GM12892 (cell line): ENCODE measurements around the gene TSC22D1.

Experiments
- DNase-seq: peaks from one replicate; pipeline ENCODE4 v3.0.0; 2011; ENCODE audit not compliant: insufficient read length
- FAIRE-seq: peaks from 2 replicates; lab custom pipeline; 2011; peaks lifted over from hg19 to GRCh38; lab: Jason Lieb, UNC
- POLR2A ChIP-seq: IDR thresholded peaks from 2 replicates; pipeline ENCODE4 v1.6.1; 2011; ENCODE audit warnings: low read depth, low read length, control low read depth
- POLR2AphosphoS5 ChIP-seq: IDR thresholded peaks from 2 replicates; pipeline ENCODE4 v1.6.1; 2011; ENCODE audit warnings: low read depth, low read length, control low read depth
- TAF1 ChIP-seq: IDR thresholded peaks from 2 replicates; pipeline ENCODE4 v1.6.1; 2011; ENCODE audit warnings: low read depth, mild to moderate bottlenecking, control low read depth, low read length, borderline replicate concordance

Gene TSC22D1

GRCh38 chr13:44448373-44448772 is 127.8 kb downstream of the TSC22D1 start:
- DNase-seq = no peak
- no peak for FAIRE-seq
- no peak for TF ChIP-seq TAF1
- no peak for TF ChIP-seq POLR2AphosphoS5
- TF ChIP-seq POLR2A = no peak

- FAIRE-seq (no peak), DNase-seq (no peak)
- no peak for TF ChIP-seq POLR2A
- TF ChIP-seq TAF1 = no peak
- TF ChIP-seq POLR2AphosphoS5 = no peak
Observed at GRCh38 chr13:44447783-44448321, 128.3 kb downstream of the TSC22D1 start.

GRCh38 chr13:44440046-44440608 is 136.0 kb downstream of the TSC22D1 start:
- FAIRE-seq = no peak
- TF ChIP-seq POLR2A (no peak), TAF1 (no peak), POLR2AphosphoS5 (no peak)
- no peak for DNase-seq

GRCh38 chr13:44439452-44440024 is 136.6 kb downstream of the TSC22D1 start:
- no peak for DNase-seq
- FAIRE-seq = no peak
- TF ChIP-seq POLR2A (no peak), POLR2AphosphoS5 (no peak), TAF1 (no peak)

- DNase-seq (no peak), FAIRE-seq (no peak)
- no peak for TF ChIP-seq TAF1
- TF ChIP-seq POLR2AphosphoS5 = no peak
- TF ChIP-seq POLR2A = no peak
Observed at GRCh38 chr13:44438234-44438579, 137.9 kb downstream of the TSC22D1 start.

- TF ChIP-seq TAF1 (no peak), POLR2A (no peak), POLR2AphosphoS5 (no peak)
- no peak for FAIRE-seq
- no peak for DNase-seq
Observed at GRCh38 chr13:44437356-44438233, 138.5 kb downstream of the TSC22D1 start.

GRCh38 chr13:44436589-44437337 is 139.4 kb downstream of the TSC22D1 start:
- no peak for DNase-seq
- TF ChIP-seq POLR2A (no peak), TAF1 (no peak), POLR2AphosphoS5 (no peak)
- peak; percentile 72 for FAIRE-seq

GRCh38 chr13:44435919-44436510 is 140.1 kb downstream of the TSC22D1 start:
- FAIRE-seq = peak; percentile 51
- no peak for TF ChIP-seq TAF1
- no peak for TF ChIP-seq POLR2A
- no peak for TF ChIP-seq POLR2AphosphoS5
- no peak for DNase-seq

- peak; percentile 67 for FAIRE-seq
Observed at GRCh38 chr13:44435142-44435918, 140.8 kb downstream of the TSC22D1 start.

GRCh38 chr13:44434766-44435141 is 141.4 kb downstream of the TSC22D1 start:
- no peak for DNase-seq
- no peak for TF ChIP-seq POLR2AphosphoS5
- TF ChIP-seq POLR2A = no peak
- no peak for TF ChIP-seq TAF1
- no peak for FAIRE-seq

More at GRCh38 chr13:44435142-44435918, 140.8 kb downstream of the TSC22D1 start:
- peak; percentile 36 for DNase-seq
- no peak for TF ChIP-seq POLR2AphosphoS5
- no peak for TF ChIP-seq POLR2A
- TF ChIP-seq TAF1 = no peak

GRCh38 chr13:44433863-44434765 is 142.0 kb downstream of the TSC22D1 start:
- DNase-seq = no peak
- FAIRE-seq = no peak
- TF ChIP-seq POLR2A (no peak), TAF1 (no peak), POLR2AphosphoS5 (no peak)
